CD4-positive, alpha-beta T cell treated with Interleukin-6 at 100 ng/mL for 8 hours (primary cell): Measurements from ENCODE around the gene OR2W1.

ENCODE experiments used
- DNase-seq: peaks from one replicate; pipeline ENCODE4 v3.0.0-alpha.2; 2020; ENCODE audit warnings: mixed read lengths, low spot score

OR2W1 gene

GRCh38 chr6:29045075-29045474 lies at the start of gene OR2W1:
OR2W1 (minus strand) TSS chr6:29045175; CDS start chr6:29045175, 0 bp downstream.
- DNase-seq: no peak

- no peak for DNase-seq
Observed at GRCh38 chr6:29092957-29093356, 48.0 kb upstream of the OR2W1 start.

GRCh38 chr6:29087213-29087612 lies 42.2 kb upstream of the OR2W1 start, which contains the start of gene OR2B3:
OR2B3 (minus strand) TSS chr6:29087313; CDS start chr6:29087248, 65 bp downstream.
- DNase-seq: no peak

- DNase-seq: no peak
Observed at GRCh38 chr6:29082457-29082856, 37.5 kb upstream of the OR2W1 start.

- DNase-seq: no peak
Observed at GRCh38 chr6:29081312-29081711, 36.3 kb upstream of the OR2W1 start.

GRCh38 chr6:29079203-29079602 lies 34.2 kb upstream of the OR2W1 start:
- DNase-seq: no peak

- no peak for DNase-seq
Observed at GRCh38 chr6:29071831-29072723, 27.1 kb upstream of the OR2W1 start.

GRCh38 chr6:29051680-29052079 lies 6.7 kb upstream of the OR2W1 start:
- no peak for DNase-seq

GRCh38 chr6:29035951-29036350 lies 9.0 kb downstream of the OR2W1 start:
- no peak for DNase-seq

- DNase-seq: no peak
Observed at GRCh38 chr6:29028821-29029220, 16.2 kb downstream of the OR2W1 start.

GRCh38 chr6:29025927-29026585 lies 18.9 kb downstream of the OR2W1 start:
- DNase-seq: no peak

GRCh38 chr6:29021434-29021833 lies 23.5 kb downstream of the OR2W1 start:
- no peak for DNase-seq

GRCh38 chr6:29019629-29020028 lies 25.3 kb downstream of the OR2W1 start:
- no peak for DNase-seq

GRCh38 chr6:29017428-29017802 lies 27.6 kb downstream of the OR2W1 start:
- DNase-seq: no peak

GRCh38 chr6:29016559-29017427 lies 28.2 kb downstream of the OR2W1 start:
- DNase-seq: peak; percentile 83

GRCh38 chr6:29014729-29015608 lies 30.0 kb downstream of the OR2W1 start:
- no peak for DNase-seq

- DNase-seq: peak; percentile 39
Observed at GRCh38 chr6:29011276-29011734, 33.7 kb downstream of the OR2W1 start.

- DNase-seq: no peak
Observed at GRCh38 chr6:29009358-29009757, 35.6 kb downstream of the OR2W1 start.

GRCh38 chr6:29008089-29008488 lies 36.9 kb downstream of the OR2W1 start:
- DNase-seq: no peak

GRCh38 chr6:29005183-29005885 lies 39.6 kb downstream of the OR2W1 start, which contains the start of gene ZNF311:
ZNF311 (minus strand) TSS chr6:29005315; CDS start chr6:29003954, 1,361 bp downstream.
- DNase-seq: peak; percentile 43
